HCT116 (cell line): ENCODE data around the gene ZNF503. TPM values are rescaled to one million over a fixed set of nuclear protein-coding genes. Genes with fewer than 3 reads are reported as not detected.

Source experiments
- ATAC-seq: fragments of 200-7000 bp; cut with Tn5 transposase; 2 replicates; pipeline ENCODE4 v1.9.1; 2020; ENCODE audit warnings: mild to moderate bottlenecking, moderate library complexity
- BruUV-seq: library from RNA; stranded (reverse); fragments of 400-500 nt; replicated peaks from 2 replicates; lab custom pipeline; 2021; lab: Mats Ljungman, UMichigan
- CTCF ChIA-PET: fragments of 300-600 bp; sonication (Branson Sonifier 250); formaldehyde crosslinking; loops from one replicate; lab custom pipeline; 2021; ENCODE audit warnings: antibody characterized with exemption; lab: Charles Lee
- POLR2A ChIA-PET: fragments of 300-600, 350-600 bp; sonication (Branson Sonifier 250); formaldehyde crosslinking; loops from one replicate; lab custom pipeline; 2021; ENCODE audit warnings: antibody characterized with exemption; lab: Charles Lee
- RAD21 ChIA-PET, 2 experiments: fragments of 300-600 bp; sonication (Branson Sonifier 250); formaldehyde crosslinking; loops; one replicate each; lab custom pipeline; 2023; ENCODE audit warnings: low total read pairs in 2 of 2; ENCODE audit not compliant: uncharacterized antibody in 2 of 2, unreplicated experiment in 2 of 2, low non-redundant PET in 1 of 2; lab: Charles Lee
- DNase-seq: peaks from one replicate; pipeline ENCODE4 v3.0.0-alpha.2; 2010; ENCODE audit warnings: low read depth, low spot score
- H2AFZ ChIP-seq: fragments of 200-600 bp; shearing (Covaris generic), sonication (generic); 2 replicates; pipeline ENCODE4 v1.6.1; 2017; ENCODE audit warnings: low read depth, mixed run types, mixed read lengths, antibody characterized with exemption, low read length; ENCODE audit not compliant: poor library complexity, severe bottlenecking
- H3K27ac ChIP-seq: 2 replicates; pipeline ENCODE4 v1.5.1; 2012; ENCODE audit warnings: low read depth, low read length
- H3K27me3 ChIP-seq: fragments of 200-600 bp; sonication (generic); 2 replicates; pipeline ENCODE4 v1.6.1; 2016; ENCODE audit warnings: mixed run types, low read length, mixed read lengths; ENCODE audit not compliant: insufficient read depth
- H3K36me3 ChIP-seq, 2 experiments: fragments of 200-500 bp in 1 of 2; fragments of 200-600 bp in 1 of 2; sonication (Bioruptor generic) in 1 of 2; sonication (generic) in 1 of 2; 2 replicates each; pipeline versions ENCODE4 v1.5.1 to v1.6.1; 2014 to 2016; ENCODE audit warnings: low read length in 2 of 2, inconsistent platforms in 1 of 2, mixed read lengths in 1 of 2, mixed run types in 1 of 2; ENCODE audit not compliant: insufficient read depth in 2 of 2, control insufficient read depth in 1 of 2
- H3K4me1 ChIP-seq, 2 experiments: fragments of 200-600 bp in 1 of 2; sonication (generic) in 1 of 2; 2 replicates each; pipeline versions ENCODE4 v1.5.1 to v1.6.1; 2012 to 2017; ENCODE audit warnings: low read length in 2 of 2, inconsistent platforms in 1 of 2, mild to moderate bottlenecking in 1 of 2, mixed read lengths in 1 of 2, mixed run types in 1 of 2, moderate library complexity in 1 of 2; ENCODE audit not compliant: insufficient read depth in 2 of 2, control insufficient read depth in 1 of 2
- H3K4me2 ChIP-seq: fragments of 200-600 bp; sonication (generic); 2 replicates; pipeline ENCODE4 v1.6.1; 2017; ENCODE audit warnings: mixed run types, low read length, mixed read lengths
- H3K4me3 ChIP-seq, 2 experiments: fragments of 200-600 bp in 1 of 2; sonication (generic) in 1 of 2; replicated peaks in 1 of 2; 2 replicates each; pipeline ENCODE4 v1.5.1; 2011 to 2016; ENCODE audit warnings: low read length in 2 of 2, control low read depth in 1 of 2, low read depth in 1 of 2, mild to moderate bottlenecking in 1 of 2, mixed read lengths in 1 of 2, mixed run types in 1 of 2
- H3K79me2 ChIP-seq: fragments of 200-600 bp; sonication (generic); 2 replicates; pipeline ENCODE4 v1.6.1; 2017; ENCODE audit warnings: mild to moderate bottlenecking, mixed run types, low read length, moderate library complexity, mixed read lengths; ENCODE audit not compliant: insufficient read depth
- H3K9ac ChIP-seq: fragments of 200-600 bp; sonication (generic); 2 replicates; pipeline ENCODE4 v1.6.1; 2016; ENCODE audit warnings: low read length, mixed read lengths
- H3K9me2 ChIP-seq: fragments of 200-600 bp; sonication (generic), shearing (Covaris generic); 2 replicates; pipeline ENCODE4 v1.6.1; 2017; ENCODE audit warnings: mixed run types, mild to moderate bottlenecking, moderate library complexity; ENCODE audit not compliant: insufficient read depth
- H3K9me3 ChIP-seq, 2 experiments: fragments of 200-500 bp in 1 of 2; fragments of 200-600 bp in 1 of 2; sonication (Bioruptor generic) in 1 of 2; sonication (generic) in 1 of 2; 2 replicates each; pipeline ENCODE4 v1.6.1; 2014 to 2017; ENCODE audit warnings: low read length in 2 of 2, mixed read lengths in 2 of 2, inconsistent platforms in 1 of 2, low read depth in 1 of 2, mild to moderate bottlenecking in 1 of 2, mixed run types in 1 of 2, moderate library complexity in 1 of 2; ENCODE audit not compliant: control insufficient read depth in 1 of 2, insufficient read depth in 1 of 2
- H4K20me1 ChIP-seq: fragments of 200-600 bp; sonication (generic), shearing (Covaris generic); 2 replicates; pipeline ENCODE4 v1.6.1; 2017; ENCODE audit warnings: mixed run types, mild to moderate bottlenecking, moderate library complexity; ENCODE audit not compliant: insufficient read depth
- SP1 ChIP-seq: IDR thresholded peaks from 2 replicates; pipeline ENCODE4 v1.6.1; 2012; ENCODE audit warnings: low read depth
- intact Hi-C: fragments of 100-400 bp; cut with micrococcal nuclease; formaldehyde crosslinking; loops from 2 replicates; pipeline ENCODE4 v1.10.0; 2022
- total RNA-seq: library from RNA; stranded (reverse); gene quantifications from one replicate; pipeline ENCODE4 v1.2.1, GENCODE V29; 2021; ENCODE audit not compliant: unreplicated experiment
- TF ChIP-seq, protein P1 (sequence below), 3 experiments: fragments of 200-600 bp in 1 of 3; sonication (generic) in 1 of 3; IDR thresholded peaks in 2 of 3; conservative IDR thresholded peaks in 1 of 3; 2 replicates each; pipeline ENCODE4 v1.5.1; 2012 to 2017; ENCODE audit warnings: low read depth in 2 of 3, low read length in 2 of 3, antibody characterized with exemption in 1 of 3, borderline replicate concordance in 1 of 3, control low read depth in 1 of 3, mild to moderate bottlenecking in 1 of 3, mixed read lengths in 1 of 3, mixed run types in 1 of 3, moderate library complexity in 1 of 3; ENCODE audit not compliant: insufficient read depth in 1 of 3

Gene ZNF503
- total RNA-seq, 1 experiment from 2014 or later, result 30.4 TPM

DNA sequence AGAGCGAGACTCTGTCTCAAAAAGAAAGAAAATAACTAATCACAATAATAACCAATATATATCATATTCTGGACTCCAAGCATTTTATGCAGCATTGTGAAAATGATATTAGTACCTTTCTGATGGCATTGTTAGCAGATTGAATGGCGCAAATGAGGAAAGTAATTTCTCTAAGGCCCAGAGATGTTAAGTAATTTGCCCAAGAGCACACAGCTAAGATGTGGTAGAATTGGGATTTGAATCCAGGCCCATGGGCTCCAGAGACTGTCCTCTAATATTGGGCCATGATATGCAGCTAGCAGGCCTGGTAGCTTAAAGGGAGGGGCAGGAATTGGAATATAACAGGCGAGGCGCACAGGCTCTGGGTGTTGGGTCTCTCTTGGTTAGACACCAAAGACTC lies 44.1 kb downstream of the ZNF503 start:
- Histone ChIP-seq H3K27me3 (no peaks in the 10 kb centered on the region), H3K4me3 (no peak overlapping the region), H3K36me3 (no peaks in the 10 kb centered on the region), H3K9ac (no peak overlapping the region), H3K4me1 (peaks cover 0 to 11% of the 10 kb centered on the region in 2 experiments; a peak in 2 of 4 replicates), H3K79me2 (no peaks in the 10 kb centered on the region), H3K27ac (no peak overlapping the region), H4K20me1 (no peaks in the 10 kb centered on the region), H3K9me2 (no peaks in the 10 kb centered on the region), H3K9me3 (no peaks in the 10 kb centered on the region), H2AFZ (no peak overlapping the region), H3K4me2 (no peak overlapping the region)
- intact Hi-C loops, result no loop called here
- no peak for DNase-seq
- no peak for ATAC-seq
- CTCF ChIA-PET, result no interaction called here
- RAD21 ChIA-PET, result no interaction called here
- no TSS peak for BruUV-seq
- POLR2A ChIA-PET, result no interaction called here
- no peak for TF ChIP-seq SP1

DNA sequence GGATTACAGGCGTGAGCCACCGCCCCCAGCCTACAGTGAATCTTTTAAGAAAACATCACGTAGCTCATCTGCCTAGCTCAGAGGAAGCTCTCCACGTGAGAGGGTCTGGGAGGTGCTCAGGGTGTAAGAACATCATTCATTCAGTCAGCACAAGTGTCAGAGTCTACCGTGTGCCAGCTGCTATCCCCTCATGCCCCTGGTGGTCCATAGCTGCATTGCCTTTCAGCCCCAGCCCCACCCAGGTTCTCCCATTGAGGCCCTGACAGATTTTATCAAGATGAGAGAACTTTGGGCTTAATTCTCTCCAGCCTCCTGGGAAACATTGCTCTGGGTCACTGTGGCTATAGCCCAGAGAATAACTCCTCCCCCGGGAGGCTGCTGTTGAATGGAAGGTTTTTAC lies 45.1 kb downstream of the ZNF503 start:
- ChIA-PET CTCF (interaction anchor here (1.1 kb wide), 1 partner anchor 39 kb away, joined by 3 read pairs; no protein-coding TSS in a partner anchor), RAD21 (no interaction called here), POLR2A (no interaction called here)
- DNase-seq (no peak), ATAC-seq (peak; percentile 53; the same call in 1 of the 2 replicates)
- Histone ChIP-seq H3K9me3 (no peaks in the 10 kb centered on the region), H3K9me2 (no peaks in the 10 kb centered on the region), H3K79me2 (no peaks in the 10 kb centered on the region), H3K4me2 (no peak overlapping the region), H3K4me1 (peaks cover 0 to 15% of the 10 kb centered on the region in 2 experiments; a peak in 2 of 4 replicates), H3K27me3 (no peaks in the 10 kb centered on the region), H3K36me3 (no peaks in the 10 kb centered on the region), H3K9ac (no peak overlapping the region), H4K20me1 (no peaks in the 10 kb centered on the region), H2AFZ (no peak overlapping the region), H3K4me3 (no peak overlapping the region), H3K27ac (no peak overlapping the region)
- TF ChIP-seq SP1, result no peak
- TF ChIP-seq, protein P1, sequence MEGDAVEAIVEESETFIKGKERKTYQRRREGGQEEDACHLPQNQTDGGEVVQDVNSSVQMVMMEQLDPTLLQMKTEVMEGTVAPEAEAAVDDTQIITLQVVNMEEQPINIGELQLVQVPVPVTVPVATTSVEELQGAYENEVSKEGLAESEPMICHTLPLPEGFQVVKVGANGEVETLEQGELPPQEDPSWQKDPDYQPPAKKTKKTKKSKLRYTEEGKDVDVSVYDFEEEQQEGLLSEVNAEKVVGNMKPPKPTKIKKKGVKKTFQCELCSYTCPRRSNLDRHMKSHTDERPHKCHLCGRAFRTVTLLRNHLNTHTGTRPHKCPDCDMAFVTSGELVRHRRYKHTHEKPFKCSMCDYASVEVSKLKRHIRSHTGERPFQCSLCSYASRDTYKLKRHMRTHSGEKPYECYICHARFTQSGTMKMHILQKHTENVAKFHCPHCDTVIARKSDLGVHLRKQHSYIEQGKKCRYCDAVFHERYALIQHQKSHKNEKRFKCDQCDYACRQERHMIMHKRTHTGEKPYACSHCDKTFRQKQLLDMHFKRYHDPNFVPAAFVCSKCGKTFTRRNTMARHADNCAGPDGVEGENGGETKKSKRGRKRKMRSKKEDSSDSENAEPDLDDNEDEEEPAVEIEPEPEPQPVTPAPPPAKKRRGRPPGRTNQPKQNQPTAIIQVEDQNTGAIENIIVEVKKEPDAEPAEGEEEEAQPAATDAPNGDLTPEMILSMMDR (IDR thresholded peaks at IDR 0.05 in 2 of 3, conservative IDR thresholded peaks at IDR 0.05 in 1 of 3; ENCODE audit: borderline replicate concordance in 1 of 3, insufficient read depth in 1 of 3, low read depth in 2 of 3, low read length in 2 of 3), result peak in 2 of 3 experiments; percentile 31; a peak in 4 of 6 replicates
- no TSS peak for BruUV-seq
- intact Hi-C loops, result no loop called here
